Keratinocyte (primary cell): Measurements from ENCODE around the gene SNAI3.

ENCODE experiments used
- CTCF ChIP-seq, 3 experiments: IDR thresholded peaks in 1 of 3; conservative IDR thresholded peaks in 1 of 3; optimal IDR thresholded peaks in 1 of 3; 2 replicates in 2 of 3; 3 replicates in 1 of 3; pipeline versions ENCODE3 to v1.5.1; 2011; ENCODE audit warnings: low read length in 3 of 3, mild to moderate bottlenecking in 3 of 3, moderate library complexity in 2 of 3, control low read depth in 1 of 3, inconsistent platforms in 1 of 3; ENCODE audit not compliant: insufficient read depth in 2 of 3; ENCODE audit errors: extremely low read depth in 1 of 3
- EZH2 ChIP-seq: IDR thresholded peaks from one replicate; pipeline ENCODE4 v1.6.1; 2012; ENCODE audit warnings: inconsistent platforms, mild to moderate bottlenecking, low read length, moderate library complexity

DNA sequence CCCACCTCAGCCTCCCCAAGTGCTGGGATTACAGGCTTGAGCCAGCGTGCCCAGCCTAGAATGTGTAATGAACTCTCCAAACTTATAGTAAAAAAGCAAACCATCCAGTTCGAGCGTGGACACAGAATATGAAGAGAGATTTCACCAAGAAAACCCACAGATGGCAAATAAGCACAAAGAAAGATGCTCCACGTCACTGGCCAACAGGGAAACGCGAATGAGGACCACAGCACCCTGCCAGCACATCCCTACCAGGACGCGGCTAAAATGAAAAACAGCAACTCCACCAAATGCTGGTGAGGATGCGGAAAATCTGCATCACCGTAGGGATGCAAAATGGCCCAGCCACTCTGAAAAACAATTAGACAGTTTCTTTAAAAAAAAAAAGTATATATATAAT lies 24.8 kb downstream of the SNAI3 start:
- TF ChIP-seq CTCF (optimal IDR thresholded peaks at IDR 0.05 in 1 of 3, IDR thresholded peaks at IDR 0.05 in 1 of 3, conservative IDR thresholded peaks at IDR 0.05 in 1 of 3; ENCODE audit: extremely low read depth in 1 of 3, insufficient read depth in 2 of 3, low read length in 3 of 3) (no peak), EZH2 (no peak)
